Prostate gland (tissue), 2 donors: Measurements from ENCODE around the gene TLE2. TPM values are rescaled to one million over a fixed set of nuclear protein-coding genes. Genes with fewer than 3 reads are reported as not detected.

ENCODE experiments used
- DNase-seq: peaks from one replicate; pipeline ENCODE4 v3.0.0-alpha.2; 2019; ENCODE audit warnings: low spot score
- H3K27ac ChIP-seq, 2 donors: fragments of 200-600 bp; sonication (generic); 2 replicates each; pipeline ENCODE4 v1.5.1; 2017 to 2019
- H3K27me3 ChIP-seq: fragments of 200-600 bp; sonication (generic); replicated peaks from 2 replicates; pipeline ENCODE4 v1.5.1; 2019; ENCODE audit not compliant: insufficient read depth
- H3K36me3 ChIP-seq, 2 donors: fragments of 200-600 bp; sonication (generic); 1 replicate in 1 of 2; 2 replicates in 1 of 2; pipeline versions ENCODE4 v1.5.1 to v1.8.1; 2017 to 2019
- H3K4me1 ChIP-seq: fragments of 200-600 bp; sonication (generic); replicated peaks from 2 replicates; pipeline ENCODE4 v1.5.1; 2019
- H3K4me3 ChIP-seq, 2 donors: fragments of 200-600 bp; sonication (generic); 2 replicates each; pipeline ENCODE4 v1.5.1; 2017 to 2019
- H3K9me3 ChIP-seq: fragments of 200-600 bp; sonication (generic); 2 replicates; pipeline ENCODE4 v1.5.1; 2017
- POLR2A ChIP-seq: fragments of 450-650 bp; IDR thresholded peaks from one replicate; pipeline ENCODE4 v1.6.1; 2016; ENCODE audit warnings: antibody characterized with exemption, mild to moderate bottlenecking
- POLR2AphosphoS5 ChIP-seq: sonication (generic); formaldehyde crosslinking; IDR thresholded peaks from one replicate; pipeline ENCODE4 v1.6.1; 2017; ENCODE audit warnings: antibody characterized with exemption
- WGBS: methylation state at CpG from one replicate; pipeline ENCODE4 v1.1.5; 2018; 5-methylcytosine and 5-hydroxymethylcytosine counted together
- intact Hi-C: fragments of 100-400 bp; cut with DNase I; formaldehyde crosslinking; loops from one replicate; pipeline ENCODE4 v1.14.2; 2022
- total RNA-seq, 2 donors: library from RNA; depleted of rRNA; stranded (reverse); fragments of >200 nt; gene quantifications; one replicate each; pipeline ENCODE4 v1.1.0, GENCODE V29; 2016
- TF ChIP-seq, protein P1 (sequence below), 4 experiments: fragments of 200-600 bp in 2 of 4; fragments of 450-650 bp in 2 of 4; sonication (generic) in 2 of 4; IDR thresholded peaks; 1 replicate in 3 of 4; 2 replicates in 1 of 4; pipeline ENCODE4 v1.5.1; 2016 to 2019; ENCODE audit warnings: antibody characterized with exemption in 4 of 4, mild to moderate bottlenecking in 2 of 4, moderate library complexity in 2 of 4

TLE2 gene
- total RNA-seq, 2 donors from 2014 or later = 61.9 to 82.1 TPM

DNA sequence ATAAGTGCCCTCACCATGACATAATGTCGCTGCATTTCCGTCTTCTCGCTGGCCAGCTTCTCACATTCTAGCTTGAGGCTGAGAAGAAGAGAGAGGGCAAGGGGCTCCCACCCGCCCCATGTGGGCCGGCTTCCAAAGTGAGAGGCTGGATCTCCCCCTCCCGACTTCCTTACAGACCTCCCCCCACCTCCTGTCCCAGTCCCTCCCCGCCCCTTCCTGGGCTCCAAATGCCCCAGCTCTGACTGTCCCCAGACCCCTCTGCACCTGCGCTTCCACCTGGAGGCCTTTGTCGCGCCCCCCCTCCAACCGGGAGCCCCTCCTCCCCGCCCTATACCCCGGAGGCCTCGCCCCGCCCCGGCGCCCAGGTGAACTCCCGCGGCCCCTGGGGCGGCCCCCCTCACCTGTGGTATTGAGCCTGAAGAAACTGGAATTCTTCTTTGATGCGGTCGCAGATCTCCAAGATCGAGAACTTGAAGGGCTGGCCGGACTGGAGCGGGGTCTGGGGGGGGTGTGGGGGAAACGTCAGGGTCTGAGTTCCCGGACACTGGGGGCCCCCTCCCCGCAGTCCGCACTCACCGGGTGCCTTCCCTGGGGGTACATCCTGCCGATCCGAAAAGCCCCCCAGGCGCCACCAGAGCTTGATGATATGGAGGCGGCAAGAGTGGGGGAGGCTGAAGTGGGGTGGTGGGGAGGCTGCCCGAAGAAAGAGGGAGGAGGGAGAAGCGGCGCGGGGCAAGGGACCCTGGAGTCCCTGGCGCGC, 595 bp downstream of the TLE2 start:
- peak overlapping the region; percentile 70 to 78 for H3K27ac ChIP-seq
- H3K36me3 ChIP-seq = no peaks in the 10 kb centered on the region
- TF ChIP-seq POLR2A = no peak
- no peak for TF ChIP-seq POLR2AphosphoS5
- TF ChIP-seq, protein P1, sequence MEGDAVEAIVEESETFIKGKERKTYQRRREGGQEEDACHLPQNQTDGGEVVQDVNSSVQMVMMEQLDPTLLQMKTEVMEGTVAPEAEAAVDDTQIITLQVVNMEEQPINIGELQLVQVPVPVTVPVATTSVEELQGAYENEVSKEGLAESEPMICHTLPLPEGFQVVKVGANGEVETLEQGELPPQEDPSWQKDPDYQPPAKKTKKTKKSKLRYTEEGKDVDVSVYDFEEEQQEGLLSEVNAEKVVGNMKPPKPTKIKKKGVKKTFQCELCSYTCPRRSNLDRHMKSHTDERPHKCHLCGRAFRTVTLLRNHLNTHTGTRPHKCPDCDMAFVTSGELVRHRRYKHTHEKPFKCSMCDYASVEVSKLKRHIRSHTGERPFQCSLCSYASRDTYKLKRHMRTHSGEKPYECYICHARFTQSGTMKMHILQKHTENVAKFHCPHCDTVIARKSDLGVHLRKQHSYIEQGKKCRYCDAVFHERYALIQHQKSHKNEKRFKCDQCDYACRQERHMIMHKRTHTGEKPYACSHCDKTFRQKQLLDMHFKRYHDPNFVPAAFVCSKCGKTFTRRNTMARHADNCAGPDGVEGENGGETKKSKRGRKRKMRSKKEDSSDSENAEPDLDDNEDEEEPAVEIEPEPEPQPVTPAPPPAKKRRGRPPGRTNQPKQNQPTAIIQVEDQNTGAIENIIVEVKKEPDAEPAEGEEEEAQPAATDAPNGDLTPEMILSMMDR (IDR thresholded peaks at IDR 0.05) = no peak
- peak overlapping the region; percentile 61 to 80 for H3K4me3 ChIP-seq
- no peaks in the 10 kb centered on the region for H3K9me3 ChIP-seq
- intact Hi-C loops = no loop called here
- 6% methylated on average over 40 of the region's 40 CpGs for WGBS
- DNase-seq = no peak
- H3K27me3 ChIP-seq = no peaks in the 10 kb centered on the region
- peaks cover 5% of the 10 kb centered on the region for H3K4me1 ChIP-seq

DNA sequence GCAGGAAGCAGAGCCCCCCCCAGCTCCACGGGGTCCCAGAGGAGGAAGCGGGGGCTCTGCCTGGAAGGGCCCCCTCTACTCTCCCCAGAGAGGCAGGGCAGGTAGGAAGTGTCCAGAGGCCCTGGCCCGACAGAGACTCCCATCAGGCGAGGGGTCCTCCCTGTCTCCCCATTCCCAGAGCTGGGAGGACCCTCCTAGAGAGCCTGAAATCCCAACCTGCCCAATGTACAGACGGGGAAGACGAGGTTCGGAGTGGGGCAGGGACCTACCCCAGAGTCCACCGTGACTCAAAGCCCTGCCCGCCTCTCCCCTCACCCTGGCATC, 1.1 kb downstream of the TLE2 start:
- intact Hi-C loops = no loop called here
- Histone ChIP-seq H3K4me1 (peaks cover 5% of the 10 kb centered on the region), H3K27ac (peak overlapping the region; percentile 70 to 78), H3K36me3 (no peaks in the 10 kb centered on the region), H3K27me3 (no peaks in the 10 kb centered on the region), H3K9me3 (no peaks in the 10 kb centered on the region), H3K4me3 (peak overlapping the region; percentile 61 to 80)
- no peak for DNase-seq
- TF ChIP-seq POLR2AphosphoS5 (no peak), POLR2A (no peak)
- TF ChIP-seq, protein P1 (IDR thresholded peaks at IDR 0.05) = no peak
- 62% methylated on average over 9 of the region's 9 CpGs for WGBS

DNA sequence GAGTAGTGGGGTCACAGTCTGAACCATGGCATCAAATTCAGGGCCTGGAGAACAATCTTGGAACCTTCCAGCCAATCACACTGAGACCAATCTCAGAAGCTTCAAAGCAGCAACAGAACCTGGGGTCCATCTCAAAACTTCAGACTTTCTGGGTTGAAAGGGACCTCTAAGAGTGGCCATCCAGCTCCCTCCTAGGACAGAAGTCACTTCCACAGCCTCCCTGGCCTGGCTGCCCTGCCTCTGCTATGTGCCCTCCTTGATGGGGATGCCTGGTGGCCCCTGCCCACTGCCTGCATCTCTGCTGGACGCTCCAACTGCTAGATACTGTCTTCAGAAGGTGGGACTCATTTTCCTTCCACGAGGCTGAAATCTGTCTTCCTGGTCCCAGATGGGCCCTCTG, 1.8 kb downstream of the TLE2 start:
- DNase-seq = no peak
- intact Hi-C loops = no loop called here
- H3K36me3 ChIP-seq = no peaks in the 10 kb centered on the region
- WGBS = 82% methylated on average over 2 of the region's 2 CpGs
- H3K9me3 ChIP-seq = no peaks in the 10 kb centered on the region
- TF ChIP-seq POLR2A (no peak), POLR2AphosphoS5 (no peak)
- TF ChIP-seq, protein P1 (IDR thresholded peaks at IDR 0.05) = no peak
- H3K27me3 ChIP-seq = no peaks in the 10 kb centered on the region
- no peak overlapping the region for H3K4me3 ChIP-seq
- H3K4me1 ChIP-seq = peaks cover 5% of the 10 kb centered on the region
- no peak overlapping the region for H3K27ac ChIP-seq

DNA sequence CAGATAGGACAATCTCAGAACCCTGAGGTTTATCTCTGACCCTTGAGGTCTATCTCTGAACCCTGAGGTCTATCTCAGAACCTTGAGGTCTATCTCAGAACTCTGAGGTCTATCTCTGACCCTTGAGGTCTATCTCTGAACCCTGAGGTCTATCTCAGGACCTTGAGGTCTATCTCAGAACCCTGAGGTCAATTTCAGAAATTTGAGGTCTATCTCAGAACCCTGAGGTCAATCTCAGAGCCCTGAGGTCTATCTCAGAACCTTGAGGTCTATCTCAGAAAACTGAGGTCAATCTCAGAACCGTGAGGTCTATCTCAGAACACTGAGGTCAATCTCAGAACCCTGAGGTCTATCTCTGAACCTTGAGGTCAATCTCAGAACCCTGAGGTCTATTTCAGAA, 2.3 kb downstream of the TLE2 start:
- Histone ChIP-seq H3K4me1 (peaks cover 5% of the 10 kb centered on the region), H3K27ac (no peak overlapping the region), H3K27me3 (no peaks in the 10 kb centered on the region), H3K36me3 (no peaks in the 10 kb centered on the region), H3K9me3 (no peaks in the 10 kb centered on the region), H3K4me3 (no peak overlapping the region)
- DNase-seq = no peak
- intact Hi-C loops = no loop called here
- 90% methylated on average over 1 of the region's 1 CpG for WGBS
- TF ChIP-seq POLR2AphosphoS5 (no peak), POLR2A (no peak)
- TF ChIP-seq, protein P1 (IDR thresholded peaks at IDR 0.05) = no peak

DNA sequence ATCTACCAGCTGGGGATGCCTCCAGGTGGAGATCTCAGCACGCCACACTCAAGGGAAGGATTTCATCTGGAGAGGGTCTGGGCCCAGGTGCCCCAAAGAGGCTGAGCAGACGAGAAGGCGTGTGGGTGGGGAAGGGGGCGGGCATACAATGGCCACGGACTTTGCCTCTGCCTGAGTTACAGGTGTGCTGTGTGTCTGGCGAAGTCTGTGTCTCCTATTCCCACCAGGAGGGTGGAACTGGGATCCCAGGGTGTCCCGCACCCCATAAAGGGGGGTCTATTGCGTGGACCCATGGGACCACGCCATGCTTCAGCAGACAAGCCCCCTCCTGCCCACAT, 3.6 kb downstream of the TLE2 start:
- Histone ChIP-seq H3K27ac (no peak overlapping the region), H3K27me3 (no peaks in the 10 kb centered on the region), H3K36me3 (no peaks in the 10 kb centered on the region), H3K9me3 (no peaks in the 10 kb centered on the region), H3K4me1 (peaks cover 5% of the 10 kb centered on the region), H3K4me3 (no peak overlapping the region)
- DNase-seq = no peak
- 77% methylated on average over 9 of the region's 9 CpGs for WGBS
- intact Hi-C loops = no loop called here
- TF ChIP-seq, protein P1 (IDR thresholded peaks at IDR 0.05) = no peak
- TF ChIP-seq POLR2A (no peak), POLR2AphosphoS5 (no peak)
